Measurements from ENCODE around the gene POLR3G.

POLR3G gene

GRCh38 chr5:90474235-90475107, at the start of gene POLR3G, which contains the start of gene MBLAC2:
Gene POLR3G, plus strand, starts transcription at chr5:90474864. Its CDS starts 10,704 bp downstream, at chr5:90485568.
Gene MBLAC2, minus strand, starts transcription at chr5:90474771. Its CDS starts 479 bp downstream, at chr5:90474292.
- DNase-seq (ENCODE audit: low read depth in 2 of 2) = peak; percentile 88 to 91

- peak; percentile 8 to 18 for DNase-seq (ENCODE audit: low read depth in 2 of 2)
Observed at GRCh38 chr5:90434116-90434714, 40.4 kb upstream of the POLR3G start.

GRCh38 chr5:90437663-90438062, 37.0 kb upstream of the POLR3G start:
- DNase-seq (ENCODE audit: low read depth in 2 of 2) = no peak

GRCh38 chr5:90438100-90438499, 36.6 kb upstream of the POLR3G start:
- DNase-seq (ENCODE audit: low read depth in 2 of 2) = no peak

GRCh38 chr5:90440644-90441043, 34.0 kb upstream of the POLR3G start:
- no peak for DNase-seq (ENCODE audit: low read depth in 2 of 2)

- no peak for DNase-seq (ENCODE audit: low read depth in 2 of 2)
Observed at GRCh38 chr5:90446961-90447360, 27.7 kb upstream of the POLR3G start.

GRCh38 chr5:90461288-90461687, 13.4 kb upstream of the POLR3G start:
- no peak for DNase-seq (ENCODE audit: low read depth in 2 of 2)

- no peak for DNase-seq (ENCODE audit: low read depth in 2 of 2)
Observed at GRCh38 chr5:90472783-90473395, 1.8 kb upstream of the POLR3G start.

GRCh38 chr5:90473396-90474234, 1.0 kb upstream of the POLR3G start:
- DNase-seq (ENCODE audit: low read depth in 2 of 2) = peak in 1 of 2 donors; percentile 10

- DNase-seq (ENCODE audit: low read depth in 2 of 2) = no peak
Observed at GRCh38 chr5:90475436-90475980, 844 bp downstream of the POLR3G start.

GRCh38 chr5:90476391-90476790, 1.7 kb downstream of the POLR3G start:
- DNase-seq (ENCODE audit: low read depth in 2 of 2) = no peak

- no peak for DNase-seq (ENCODE audit: low read depth in 2 of 2)
Observed at GRCh38 chr5:90477073-90477472, 2.4 kb downstream of the POLR3G start.

- no peak for DNase-seq (ENCODE audit: low read depth in 2 of 2)
Observed at GRCh38 chr5:90477621-90478215, 3.1 kb downstream of the POLR3G start.

GRCh38 chr5:90479611-90480385, 5.1 kb downstream of the POLR3G start:
- DNase-seq (ENCODE audit: low read depth in 2 of 2) = no peak

- no peak for DNase-seq (ENCODE audit: low read depth in 2 of 2)
Observed at GRCh38 chr5:90480699-90481098, 6.0 kb downstream of the POLR3G start.

GRCh38 chr5:90483206-90483605, 8.5 kb downstream of the POLR3G start:
- DNase-seq (ENCODE audit: low read depth in 2 of 2) = no peak

- no peak for DNase-seq (ENCODE audit: low read depth in 2 of 2)
Observed at GRCh38 chr5:90484540-90484939, 9.9 kb downstream of the POLR3G start.

GRCh38 chr5:90488791-90489190, 14.1 kb downstream of the POLR3G start:
- no peak for DNase-seq (ENCODE audit: low read depth in 2 of 2)

GRCh38 chr5:90494043-90494442, 19.4 kb downstream of the POLR3G start:
- DNase-seq (ENCODE audit: low read depth in 2 of 2) = no peak

GRCh38 chr5:90495146-90495545, 20.5 kb downstream of the POLR3G start:
- no peak for DNase-seq (ENCODE audit: low read depth in 2 of 2)
